WTC11 (cell line): Measurements from ENCODE around the gene BRI3BP. TPM values are rescaled to one million over a fixed set of nuclear protein-coding genes. Genes with fewer than 3 reads are reported as not detected.

ENCODE experiments used
- ATAC-seq: fragments of 200-7000 bp; cut with Tn5 transposase; 2 replicates; pipeline ENCODE4 v1.10.0; 2021; ENCODE audit warnings: mild to moderate bottlenecking, moderate library complexity
- CTCF ChIA-PET: fragments of 300-600 bp; sonication (Branson Sonifier 250); formaldehyde crosslinking; loops from one replicate; lab custom pipeline; 2021; ENCODE audit warnings: antibody characterized with exemption; lab: Charles Lee
- POLR2A ChIA-PET: fragments of 350-600 bp; sonication (Branson Sonifier 250); formaldehyde crosslinking; loops from one replicate; lab custom pipeline; 2021; ENCODE audit warnings: antibody characterized with exemption; lab: Charles Lee
- DNase-seq: peaks from one replicate; pipeline ENCODE4 v3.0.0; 2021; ENCODE audit warnings: low spot score
- H3K27ac Mint-ChIP-seq: 2 replicates; pipeline ENCODE4 v1.8.0; 2021; ENCODE audit warnings: mixed read lengths
- H3K27me3 Mint-ChIP-seq: 2 replicates; pipeline ENCODE4 v1.8.0; 2021; ENCODE audit warnings: low read depth, mild to moderate bottlenecking, moderate library complexity, mixed read lengths
- H3K36me3 Mint-ChIP-seq: 2 replicates; pipeline ENCODE4 v1.8.0; 2021; ENCODE audit warnings: mixed read lengths
- H3K4me1 Mint-ChIP-seq: 2 replicates; pipeline ENCODE4 v1.8.0; 2022; ENCODE audit warnings: mixed read lengths
- H3K4me3 Mint-ChIP-seq: 2 replicates; pipeline ENCODE4 v1.8.0; 2021; ENCODE audit warnings: mild to moderate bottlenecking, moderate library complexity, mixed read lengths
- H3K9me3 Mint-ChIP-seq: 2 replicates; pipeline ENCODE4 v1.8.0; 2021; ENCODE audit warnings: mixed read lengths
- ATF3 ChIP-seq: sonication (generic); formaldehyde crosslinking; conservative IDR thresholded peaks from 2 replicates; pipeline ENCODE4 v1.8.1; 2022; ENCODE audit warnings: mild to moderate bottlenecking, missing genetic modification reagents
- ELF4 ChIP-seq: sonication (generic); formaldehyde crosslinking; IDR thresholded peaks from 2 replicates; pipeline ENCODE4 v1.8.1; 2022; ENCODE audit warnings: low read depth, mild to moderate bottlenecking, moderate library complexity, missing genetic modification reagents
- ETV6 ChIP-seq: sonication (generic); formaldehyde crosslinking; IDR thresholded peaks from 2 replicates; pipeline ENCODE4 v1.8.1; 2022; ENCODE audit warnings: mild to moderate bottlenecking, missing genetic modification reagents
- NFE2L1 ChIP-seq: sonication (generic); formaldehyde crosslinking; IDR thresholded peaks from 2 replicates; pipeline ENCODE4 v1.8.1; 2023; ENCODE audit warnings: missing genetic modification reagents
- NR3C1 ChIP-seq: sonication (generic); formaldehyde crosslinking; conservative IDR thresholded peaks from 2 replicates; pipeline ENCODE4 v1.8.1; 2023; ENCODE audit warnings: low read depth, mild to moderate bottlenecking, missing genetic modification reagents
- PRDM15 ChIP-seq: sonication (generic); formaldehyde crosslinking; IDR thresholded peaks from 2 replicates; pipeline ENCODE4 v1.8.0; 2022; ENCODE audit warnings: missing genetic modification reagents
- RORB ChIP-seq: fragments of 250-450 bp; sonication (Bioruptor Pico); IDR thresholded peaks from 2 replicates; pipeline ENCODE4 v1.9.0; 2021; ENCODE audit warnings: mild to moderate bottlenecking
- ZMAT4 ChIP-seq: fragments of 250-450 bp; sonication (Bioruptor Pico); IDR thresholded peaks from 2 replicates; pipeline ENCODE4 v1.9.0; 2021; ENCODE audit warnings: mild to moderate bottlenecking
- ZNF121 ChIP-seq: sonication (generic); formaldehyde crosslinking; IDR thresholded peaks from 2 replicates; pipeline ENCODE4 v1.8.0; 2023; ENCODE audit warnings: missing genetic modification reagents
- ZNF396 ChIP-seq: fragments of 250-450 bp; sonication (Bioruptor Pico); IDR thresholded peaks from 2 replicates; pipeline ENCODE4 v1.8.0; 2021; ENCODE audit warnings: mild to moderate bottlenecking, moderate library complexity, borderline replicate concordance
- ZNF416 ChIP-seq: fragments of 250-450 bp; sonication (Bioruptor Pico); IDR thresholded peaks from 2 replicates; pipeline ENCODE4 v1.9.0; 2021; ENCODE audit warnings: mild to moderate bottlenecking, inconsistent platforms
- ZNF425 ChIP-seq: fragments of 250-450 bp; sonication (Bioruptor Pico); conservative IDR thresholded peaks from 2 replicates; pipeline ENCODE4 v1.9.0; 2021; ENCODE audit warnings: mild to moderate bottlenecking
- ZNF532 ChIP-seq: fragments of 250-450 bp; sonication (Bioruptor Pico); IDR thresholded peaks from 2 replicates; pipeline ENCODE4 v1.9.0; 2021; ENCODE audit warnings: mild to moderate bottlenecking, borderline replicate concordance
- total RNA-seq: library from RNA; stranded (reverse); gene quantifications from 3 replicates; pipeline ENCODE4 v1.2.3, GENCODE V29; 2021
- TF ChIP-seq, protein P1 (sequence below): fragments of 250-450 bp; sonication (Bioruptor Pico); IDR thresholded peaks from 2 replicates; pipeline ENCODE4 v1.8.0; 2021; ENCODE audit warnings: mild to moderate bottlenecking
- TF ChIP-seq, protein P2 (sequence below): fragments of 250-450 bp; sonication (Bioruptor Pico); IDR thresholded peaks from 2 replicates; pipeline ENCODE4 v2.1.2; 2022; ENCODE audit warnings: mild to moderate bottlenecking, moderate library complexity
- TF ChIP-seq, protein P3 (sequence below): sonication (generic); formaldehyde crosslinking; IDR thresholded peaks from 2 replicates; pipeline ENCODE4 v1.8.0; 2022; ENCODE audit warnings: mild to moderate bottlenecking, missing genetic modification reagents

Gene BRI3BP
- total RNA-seq, 1 experiment from 2014 or later = 11.9 TPM

DNA sequence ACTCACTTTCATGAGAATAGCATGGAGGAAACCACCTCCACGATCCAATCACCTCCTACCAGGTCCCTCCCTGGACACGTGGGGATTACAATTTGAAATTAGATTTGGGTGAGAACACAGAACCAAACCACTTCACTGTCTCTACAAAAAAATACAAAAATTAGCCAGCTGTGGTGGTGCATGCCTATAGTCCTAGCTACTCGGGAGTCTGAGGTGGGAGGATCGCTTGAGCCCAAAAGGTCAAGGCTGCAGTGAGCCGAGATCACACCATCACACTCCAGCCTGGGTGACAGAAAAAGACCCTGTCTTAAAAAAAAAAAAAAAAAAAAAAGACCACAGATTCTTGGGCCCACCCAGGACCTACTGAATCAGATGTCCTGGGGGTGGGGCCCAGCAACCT is 28.3 kb downstream of the BRI3BP start:
- peaks cover 29% of the 10 kb centered on the region for H3K36me3 Mint-ChIP-seq
- no peaks in the 10 kb centered on the region for H3K27me3 Mint-ChIP-seq
- no peak overlapping the region for H3K4me3 Mint-ChIP-seq
- TF ChIP-seq, protein P1, sequence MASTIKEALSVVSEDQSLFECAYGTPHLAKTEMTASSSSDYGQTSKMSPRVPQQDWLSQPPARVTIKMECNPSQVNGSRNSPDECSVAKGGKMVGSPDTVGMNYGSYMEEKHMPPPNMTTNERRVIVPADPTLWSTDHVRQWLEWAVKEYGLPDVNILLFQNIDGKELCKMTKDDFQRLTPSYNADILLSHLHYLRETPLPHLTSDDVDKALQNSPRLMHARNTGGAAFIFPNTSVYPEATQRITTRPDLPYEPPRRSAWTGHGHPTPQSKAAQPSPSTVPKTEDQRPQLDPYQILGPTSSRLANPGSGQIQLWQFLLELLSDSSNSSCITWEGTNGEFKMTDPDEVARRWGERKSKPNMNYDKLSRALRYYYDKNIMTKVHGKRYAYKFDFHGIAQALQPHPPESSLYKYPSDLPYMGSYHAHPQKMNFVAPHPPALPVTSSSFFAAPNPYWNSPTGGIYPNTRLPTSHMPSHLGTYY (CRISPR knock-in tag) = no peak
- TF ChIP-seq ZNF425 (CRISPR knock-in tag) = no peak
- TF ChIP-seq RORB (CRISPR knock-in tag) = no peak
- no peak for TF ChIP-seq ZNF121 (CRISPR knock-in tag)
- TF ChIP-seq, all 79 proteins: peak for 0
- no peak for ATAC-seq
- POLR2A ChIA-PET = no interaction called here
- DNase-seq = no peak
- Mint-ChIP-seq H3K27ac (no peak overlapping the region), H3K4me1 (no peaks in the 10 kb centered on the region), H3K9me3 (peaks cover 7% of the 10 kb centered on the region)
- CTCF ChIA-PET = no interaction called here

DNA sequence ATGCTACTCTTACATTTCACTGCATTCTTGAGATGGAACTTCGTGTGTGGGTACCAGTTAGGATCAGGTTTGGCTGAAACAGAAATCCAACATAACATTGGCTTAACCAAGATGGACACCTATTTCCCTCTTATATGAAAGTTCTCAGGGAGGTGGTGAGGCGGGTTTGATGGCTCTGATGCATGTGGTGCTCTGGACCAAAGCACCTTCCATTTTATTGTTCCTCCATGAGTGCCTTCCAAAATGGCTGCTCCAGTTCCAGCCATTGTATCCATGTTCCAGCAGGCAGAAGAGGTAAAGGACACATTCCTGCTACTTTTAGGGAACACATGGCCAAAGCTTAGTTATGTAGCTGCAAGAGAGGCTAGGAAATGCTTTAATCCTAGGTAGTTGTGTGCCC is 29.6 kb downstream of the BRI3BP start:
- Mint-ChIP-seq H3K4me1 (no peaks in the 10 kb centered on the region), H3K9me3 (peaks cover 7% of the 10 kb centered on the region), H3K27ac (no peak overlapping the region), H3K36me3 (peaks cover 29% of the 10 kb centered on the region), H3K27me3 (no peaks in the 10 kb centered on the region), H3K4me3 (no peak overlapping the region)
- CTCF ChIA-PET = no interaction called here
- POLR2A ChIA-PET = no interaction called here
- DNase-seq (no peak), ATAC-seq (no peak)
- TF ChIP-seq, protein P2, sequence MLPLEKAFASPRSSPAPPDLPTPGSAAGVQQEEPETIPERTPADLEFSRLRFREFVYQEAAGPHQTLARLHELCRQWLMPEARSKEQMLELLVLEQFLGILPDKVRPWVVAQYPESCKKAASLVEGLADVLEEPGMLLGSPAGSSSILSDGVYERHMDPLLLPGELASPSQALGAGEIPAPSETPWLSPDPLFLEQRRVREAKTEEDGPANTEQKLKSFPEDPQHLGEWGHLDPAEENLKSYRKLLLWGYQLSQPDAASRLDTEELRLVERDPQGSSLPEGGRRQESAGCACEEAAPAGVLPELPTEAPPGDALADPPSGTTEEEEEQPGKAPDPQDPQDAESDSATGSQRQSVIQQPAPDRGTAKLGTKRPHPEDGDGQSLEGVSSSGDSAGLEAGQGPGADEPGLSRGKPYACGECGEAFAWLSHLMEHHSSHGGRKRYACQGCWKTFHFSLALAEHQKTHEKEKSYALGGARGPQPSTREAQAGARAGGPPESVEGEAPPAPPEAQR (CRISPR knock-in tag) = no peak
- TF ChIP-seq ZNF532 (CRISPR knock-in tag) (no peak), ZNF416 (CRISPR knock-in tag) (no peak), ZNF425 (CRISPR knock-in tag) (no peak), NR3C1 (CRISPR knock-in tag) (no peak), PRDM15 (CRISPR knock-in tag) (no peak), ETV6 (CRISPR knock-in tag) (no peak), ZNF396 (CRISPR knock-in tag) (no peak), ATF3 (no peak), ELF4 (CRISPR knock-in tag) (no peak), ZMAT4 (CRISPR knock-in tag) (no peak), NFE2L1 (CRISPR knock-in tag) (no peak)
- TF ChIP-seq, protein P3, sequence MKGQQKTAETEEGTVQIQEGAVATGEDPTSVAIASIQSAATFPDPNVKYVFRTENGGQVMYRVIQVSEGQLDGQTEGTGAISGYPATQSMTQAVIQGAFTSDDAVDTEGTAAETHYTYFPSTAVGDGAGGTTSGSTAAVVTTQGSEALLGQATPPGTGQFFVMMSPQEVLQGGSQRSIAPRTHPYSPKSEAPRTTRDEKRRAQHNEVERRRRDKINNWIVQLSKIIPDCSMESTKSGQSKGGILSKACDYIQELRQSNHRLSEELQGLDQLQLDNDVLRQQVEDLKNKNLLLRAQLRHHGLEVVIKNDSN (CRISPR knock-in tag) = no peak
